ENCODE results near the gene PRPF19.

PRPF19 gene

GRCh38 chr11:60859616-60860250, 46.7 kb downstream of the PRPF19 start:
- no peak for DNase-seq (ENCODE audit: low spot score)
- TF ChIP-seq CTCF (IDR thresholded peaks at IDR 0.05; ENCODE audit: extremely low read depth, missing control alignments), result no peak

DNA sequence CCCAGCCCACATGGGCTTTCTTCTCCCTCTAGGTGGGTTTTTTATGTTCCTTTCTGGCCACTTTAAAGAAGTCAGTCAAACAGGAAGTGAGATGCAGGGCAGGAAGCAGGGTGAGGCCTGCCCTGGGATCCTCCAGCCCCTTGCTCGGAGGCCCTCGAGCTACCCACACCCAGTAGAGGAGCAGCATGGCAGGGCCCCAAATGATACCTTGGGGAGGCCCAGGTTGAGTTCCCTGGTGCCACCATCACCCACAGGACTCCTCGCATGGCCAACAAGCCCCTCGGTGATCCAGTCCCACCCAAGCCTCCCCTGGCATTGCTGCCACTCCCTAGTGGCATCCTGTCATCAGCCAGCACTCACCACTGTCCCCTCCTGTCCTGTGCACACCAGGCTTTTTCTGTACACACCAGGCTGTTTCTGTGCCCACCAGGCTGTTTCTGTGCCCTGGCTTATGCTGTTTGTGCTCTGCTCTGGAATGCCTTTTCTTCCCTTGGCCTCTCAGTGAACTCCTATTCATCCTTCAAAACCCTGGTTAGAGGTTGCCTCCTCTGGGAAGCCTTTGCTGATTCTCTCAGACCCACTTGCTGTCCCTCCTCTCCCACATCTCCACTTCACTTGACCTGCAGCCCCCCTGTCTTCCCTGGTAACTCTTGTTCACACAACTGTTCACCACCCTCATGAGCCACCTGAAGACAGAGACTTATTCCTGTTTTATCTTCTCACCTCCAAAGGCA, 47.5 kb downstream of the PRPF19 start:
- no peak for DNase-seq (ENCODE audit: low spot score)
- no peak for TF ChIP-seq CTCF (IDR thresholded peaks at IDR 0.05; ENCODE audit: extremely low read depth, missing control alignments)

- DNase-seq (ENCODE audit: low spot score), result no peak
- no peak for TF ChIP-seq CTCF (IDR thresholded peaks at IDR 0.05; ENCODE audit: extremely low read depth, missing control alignments)
Measured at GRCh38 chr11:60858236-60858635, 48.1 kb downstream of the PRPF19 start.

- TF ChIP-seq CTCF (IDR thresholded peaks at IDR 0.05; ENCODE audit: extremely low read depth, missing control alignments), result no peak
- no peak for DNase-seq (ENCODE audit: low spot score)
Measured at GRCh38 chr11:60857378-60858232, 48.8 kb downstream of the PRPF19 start.

GRCh38 chr11:60855726-60856633, 50.4 kb downstream of the PRPF19 start, which contains the start of gene PTGDR2:
TSS of gene PTGDR2 (minus strand) at chr11:60855950. CDS start at chr11:60853722, 2,228 bp downstream.
- no peak for DNase-seq (ENCODE audit: low spot score)

More at GRCh38 chr11:60855726-60856633, 50.4 kb downstream of the PRPF19 start, which contains the start of gene PTGDR2:
- TF ChIP-seq CTCF (IDR thresholded peaks at IDR 0.05; ENCODE audit: extremely low read depth, missing control alignments), result no peak
